K562 (cell line): ENCODE data around the gene RABGAP1L. TPM values are rescaled to one million over a fixed set of nuclear protein-coding genes. Genes with fewer than 3 reads are reported as not detected.

Experiments used
- ATAC-seq: fragments of 200-7000 bp; cut with Tn5 transposase; 3 replicates; pipeline ENCODE4 v1.9.1; 2020; ENCODE audit warnings: moderate library complexity
- BruUV-seq: library from RNA; stranded (reverse); fragments of 400-500 nt; replicated peaks from 2 replicates; lab custom pipeline; 2021; lab: Mats Ljungman, UMichigan
- CTCF ChIA-PET: fragments of 300-600 bp; formaldehyde crosslinking; extraction: SDS; loops from one replicate; lab custom pipeline; 2021; ENCODE audit warnings: low intra/inter-chr PET ratio; lab: Yijun Ruan, JAX
- POLR2A ChIA-PET: fragments of 300-600, 350-650 bp; sonication (Branson Sonifier 250); formaldehyde crosslinking; extraction: SDS; loops from one replicate; lab custom pipeline; 2021; ENCODE audit warnings: antibody characterized with exemption, inconsistent platforms; lab: Yijun Ruan, JAX
- DNase-seq, 4 experiments: peaks; one replicate each; pipeline versions ENCODE4 v3.0.0 to v3.0.0-alpha.2; 2011 to 2018; ENCODE audit warnings: low spot score in 3 of 4, mixed read lengths in 3 of 4; ENCODE audit errors: extremely low read depth in 1 of 4
- FAIRE-seq: peaks from 2 replicates; lab custom pipeline; 2011; peaks lifted over from hg19 to GRCh38; lab: Jason Lieb, UNC
- H2AFZ ChIP-seq: 2 replicates; pipeline ENCODE4 v1.6.0; 2011; ENCODE audit warnings: low read depth, low read length, control low read depth, inconsistent platforms
- H3K27ac ChIP-seq: fragments of 200-600 bp; 3 replicates; pipeline ENCODE4 v1.8.0; 2011; ENCODE audit warnings: low read depth, mild to moderate bottlenecking, control low read depth, inconsistent platforms, low read length, moderate library complexity, mixed read lengths; ENCODE audit errors: extremely low read depth
- H3K27me3 ChIP-seq, 2 experiments: fragments of 300-600 bp in 1 of 2; 2 replicates in 1 of 2; 3 replicates in 1 of 2; pipeline versions ENCODE4 v1.6.0 to v1.8.0; 2011; ENCODE audit warnings: inconsistent platforms in 2 of 2, low read length in 2 of 2, mild to moderate bottlenecking in 1 of 2, mixed read lengths in 1 of 2, moderate library complexity in 1 of 2; ENCODE audit not compliant: control insufficient read depth in 2 of 2, insufficient read depth in 2 of 2
- H3K36me3 ChIP-seq: fragments of 300-600 bp; 3 replicates; pipeline ENCODE4 v1.8.0; 2011; ENCODE audit warnings: mild to moderate bottlenecking, low read length, inconsistent platforms; ENCODE audit not compliant: control insufficient read depth, insufficient read depth
- H3K4me1 ChIP-seq, 2 experiments: fragments of 200-600 bp in 1 of 2; replicated peaks in 1 of 2; 2 replicates in 1 of 2; 3 replicates in 1 of 2; pipeline versions ENCODE4 v1.5.1 to v1.8.0; 2011; ENCODE audit warnings: inconsistent platforms in 2 of 2, low read length in 2 of 2, mild to moderate bottlenecking in 1 of 2, mixed read lengths in 1 of 2, moderate library complexity in 1 of 2; ENCODE audit not compliant: control insufficient read depth in 2 of 2, insufficient read depth in 2 of 2
- H3K4me2 ChIP-seq: 2 replicates; pipeline ENCODE4 v1.6.1; 2011; ENCODE audit warnings: low read length, control low read depth, inconsistent platforms, mixed read lengths; ENCODE audit not compliant: insufficient read depth
- H3K4me3 ChIP-seq: fragments of 200-600 bp; sonication (generic), shearing (Covaris generic); 2 replicates; pipeline ENCODE4 v1.5.1; 2016; ENCODE audit warnings: control low read depth, inconsistent platforms
- H3K79me2 ChIP-seq: fragments of 200-600 bp; 3 replicates; pipeline ENCODE4 v1.8.0; 2011; ENCODE audit warnings: low read length, inconsistent platforms; ENCODE audit not compliant: control insufficient read depth, insufficient read depth
- H3K9ac ChIP-seq, 2 experiments: 2 replicates each; pipeline versions ENCODE4 v1.6.0 to v1.6.1; 2011; ENCODE audit warnings: low read depth in 2 of 2, low read length in 2 of 2, control low read depth in 1 of 2, inconsistent platforms in 1 of 2, mild to moderate bottlenecking in 1 of 2, mixed read lengths in 1 of 2; ENCODE audit not compliant: insufficient read depth in 1 of 2
- H3K9me1 ChIP-seq: one replicate; pipeline ENCODE4 v1.6.0; 2011; ENCODE audit warnings: inconsistent platforms, mild to moderate bottlenecking, low read length, moderate library complexity; ENCODE audit not compliant: control insufficient read depth, insufficient read depth
- H3K9me3 ChIP-seq: replicated peaks from 2 replicates; pipeline ENCODE4 v1.5.1; 2011; ENCODE audit warnings: low read depth, low read length, inconsistent platforms; ENCODE audit not compliant: control insufficient read depth, insufficient read depth
- H4K20me1 ChIP-seq: replicated peaks from 2 replicates; pipeline ENCODE4 v1.6.1; 2011; ENCODE audit warnings: low read length, inconsistent platforms, mixed read lengths; ENCODE audit not compliant: control insufficient read depth, insufficient read depth
- FOXM1 ChIP-seq, 2 experiments: fragments of 450-650 bp in 1 of 2; sonication (generic) in 1 of 2; formaldehyde crosslinking in 1 of 2; IDR thresholded peaks; 2 replicates each; pipeline versions ENCODE4 v1.6.1 to v1.9.0; 2017 to 2022; ENCODE audit warnings: low read depth in 2 of 2, mild to moderate bottlenecking in 2 of 2, missing genetic modification reagents in 1 of 2, moderate library complexity in 1 of 2
- NFIC ChIP-seq: fragments of 450-650 bp; IDR thresholded peaks from 2 replicates; pipeline ENCODE4 v1.6.1; 2017; ENCODE audit warnings: mild to moderate bottlenecking, inconsistent platforms
- PCBP2 ChIP-seq: fragments of 200-400 bp; formaldehyde crosslinking; IDR thresholded peaks from 2 replicates; pipeline ENCODE4 v1.6.1; 2018; ENCODE audit warnings: low read length, low read depth, mild to moderate bottlenecking, moderate library complexity; ENCODE audit not compliant: poor library complexity, severe bottlenecking
- SETDB1 ChIP-seq: IDR thresholded peaks from one replicate; pipeline ENCODE4 v1.6.1; 2012; ENCODE audit warnings: low read length, control low read depth, inconsistent platforms
- ZNF263 ChIP-seq: sonication (generic); formaldehyde crosslinking; IDR thresholded peaks from 2 replicates; pipeline ENCODE4 v1.8.0; 2022; ENCODE audit warnings: mild to moderate bottlenecking, missing genetic modification reagents, borderline replicate concordance
- ZNF561 ChIP-seq: fragments of 450-650 bp; formaldehyde crosslinking; conservative IDR thresholded peaks from 2 replicates; pipeline ENCODE4 v1.4.0; 2020; ENCODE audit warnings: mild to moderate bottlenecking, moderate library complexity
- WGBS: fragments of 100-300 bp; shearing (Covaris generic); methylation state at CpG from one replicate; pipeline ENCODE4 v1.1.6; 2016; ENCODE audit warnings: low coverage, mixed read lengths; ENCODE audit not compliant: insufficient coverage; ENCODE audit errors: missing lambda C conversion rate; 5-methylcytosine and 5-hydroxymethylcytosine counted together
- in situ Hi-C: fragments of 300-500 bp; cut with MboI; formaldehyde crosslinking; loops from 4 replicates; pipeline ENCODE4 v1.15.0; 2018; ENCODE audit warnings: inconsistent platforms, mixed read lengths
- intact Hi-C: fragments of 100-400 bp; cut with micrococcal nuclease; formaldehyde crosslinking; loops from 2 replicates; pipeline ENCODE4 v1.14.2; 2022
- polyA plus RNA-seq, 8 experiments: library from polyadenylated mRNA; depleted of rRNA in 4 of 8; stranded (reverse) in 5 of 8; unstranded in 3 of 8; fragments of >200 nt; fragmentation: Nextera tagmentation in 2 of 8; fragmentation: Illumina TruSeq in 1 of 8; extraction: Ambion mirVana in 2 of 8; extraction: Trizol in 1 of 8; gene quantifications; 2 replicates each; pipeline versions ENCODE4 v1.2.1 to v1.2.3, GENCODE V29; 2011 to 2014; ENCODE audit warnings: inconsistent platforms in 1 of 8, missing spikeins in 1 of 8
- total RNA-seq, 7 experiments: library from RNA; depleted of rRNA in 6 of 7; stranded (reverse); fragments of >200 nt in 6 of 7; fragmentation: Illumina TruSeq in 2 of 7; extraction: Trizol in 2 of 7; gene quantifications; 2 replicates each; pipeline versions ENCODE4 v1.2.1 to v1.2.3, GENCODE V29; 2011 to 2021; ENCODE audit warnings: low replicate concordance in 1 of 7
- TF ChIP-seq, protein P1 (sequence below): IDR thresholded peaks from 2 replicates; pipeline ENCODE4 v1.6.1; 2011; ENCODE audit warnings: borderline replicate concordance, low read depth, mild to moderate bottlenecking, moderate library complexity, low read length; ENCODE audit not compliant: insufficient read depth, poor library complexity, severe bottlenecking
- TF ChIP-seq, protein P2 (sequence below): sonication (generic); formaldehyde crosslinking; IDR thresholded peaks from 2 replicates; pipeline ENCODE4 v1.8.0; 2022; ENCODE audit warnings: missing genetic modification reagents, mild to moderate bottlenecking, borderline replicate concordance
- TF ChIP-seq, protein P3 (sequence below), 3 experiments: fragments of 200-800 bp in 1 of 3; fragments of 250-450 bp in 1 of 3; fragments of 450-650 bp in 1 of 3; sonication (Bioruptor Pico) in 1 of 3; sonication (Bioruptor generic) in 1 of 3; formaldehyde crosslinking in 1 of 3; IDR thresholded peaks; 2 replicates each; pipeline versions ENCODE4 v1.6.1 to v1.8.0; 2016 to 2022; ENCODE audit warnings: mild to moderate bottlenecking in 2 of 3, missing genetic modification characterization in 2 of 3, missing compliant biosample characterization in 1 of 3, moderate library complexity in 1 of 3

RABGAP1L gene
- total and polyA plus RNA-seq, 9 of the 15 experiments (the other 6 are each of a cell fraction or from before 2014, with no cell fraction given), result 16.5 to 44.9 (median 26.7) TPM

DNA sequence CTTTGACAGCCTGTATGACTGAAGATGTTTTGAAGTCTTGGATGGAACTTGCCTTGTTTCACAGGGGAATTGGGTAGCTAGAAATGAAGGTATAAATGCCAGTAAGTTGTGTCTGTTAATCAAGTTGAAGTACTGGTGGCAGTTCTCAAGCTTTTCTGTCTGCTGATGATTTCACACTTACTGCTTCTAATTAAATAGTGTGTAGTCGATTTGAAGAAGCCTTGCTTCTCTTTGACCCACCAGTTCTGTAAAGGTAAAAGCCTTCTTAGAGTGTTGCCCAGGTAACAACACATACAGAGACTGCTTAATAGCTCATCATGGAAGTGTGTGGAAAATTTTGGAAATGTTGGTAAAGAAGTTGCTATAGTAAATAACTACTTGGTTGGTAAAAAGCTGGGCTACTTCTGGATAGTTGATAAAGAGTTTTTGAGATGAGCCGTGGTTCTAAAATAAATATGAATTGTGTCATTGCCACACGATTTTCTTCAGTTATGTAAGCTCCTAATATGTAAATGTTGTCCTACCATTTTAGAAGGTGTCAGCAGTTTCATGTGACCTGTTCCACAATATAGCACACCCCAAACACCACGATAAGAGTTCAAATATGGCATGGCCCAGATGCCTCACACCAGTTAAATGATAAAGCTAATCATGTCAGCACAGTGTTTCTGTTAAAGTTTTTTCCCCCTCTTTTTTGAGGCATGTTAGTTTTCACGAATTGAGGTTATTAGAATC, 7.4 kb downstream of the RABGAP1L start:
- FAIRE-seq (peak; percentile 67), ATAC-seq (peak; percentile 75), DNase-seq (peak; percentile 62 to 90 (median 76))
- Histone ChIP-seq H3K4me1 (peaks cover 23 to 52% of the 10 kb centered on the region in 2 experiments), H2AFZ (peak overlapping the region; percentile 53), H3K27ac (peak overlapping the region; percentile 66), H3K36me3 (peaks cover 19% of the 10 kb centered on the region; the same call in 2 of the 3 replicates), H3K27me3 (no peaks in the 10 kb centered on the region), H4K20me1 (no peaks in the 10 kb centered on the region), H3K4me3 (no peak overlapping the region), H3K4me2 (peak overlapping the region; percentile 59), H3K9ac (peak overlapping the region in 1 of 2 experiments; percentile 49; a peak in 2 of 4 replicates), H3K79me2 (peaks cover 94% of the 10 kb centered on the region), H3K9me1 (no peaks in the 10 kb centered on the region), H3K9me3 (no peaks in the 10 kb centered on the region)
- CTCF ChIA-PET, result no interaction called here
- in situ Hi-C loops (no loop called here), intact Hi-C loops (no loop called here)
- POLR2A ChIA-PET, result interaction anchor here (0.5 to 2.0 kb wide), 13 partner anchors 9 to 298 kb away, joined by 3 to 9 read pairs (median 4); partner anchors contain the start of genes GAS5 and ZBTB37
- WGBS, result 2% methylated on average over 5 of the region's 5 CpGs
- BruUV-seq, result no TSS peak
- TF ChIP-seq, protein P1, sequence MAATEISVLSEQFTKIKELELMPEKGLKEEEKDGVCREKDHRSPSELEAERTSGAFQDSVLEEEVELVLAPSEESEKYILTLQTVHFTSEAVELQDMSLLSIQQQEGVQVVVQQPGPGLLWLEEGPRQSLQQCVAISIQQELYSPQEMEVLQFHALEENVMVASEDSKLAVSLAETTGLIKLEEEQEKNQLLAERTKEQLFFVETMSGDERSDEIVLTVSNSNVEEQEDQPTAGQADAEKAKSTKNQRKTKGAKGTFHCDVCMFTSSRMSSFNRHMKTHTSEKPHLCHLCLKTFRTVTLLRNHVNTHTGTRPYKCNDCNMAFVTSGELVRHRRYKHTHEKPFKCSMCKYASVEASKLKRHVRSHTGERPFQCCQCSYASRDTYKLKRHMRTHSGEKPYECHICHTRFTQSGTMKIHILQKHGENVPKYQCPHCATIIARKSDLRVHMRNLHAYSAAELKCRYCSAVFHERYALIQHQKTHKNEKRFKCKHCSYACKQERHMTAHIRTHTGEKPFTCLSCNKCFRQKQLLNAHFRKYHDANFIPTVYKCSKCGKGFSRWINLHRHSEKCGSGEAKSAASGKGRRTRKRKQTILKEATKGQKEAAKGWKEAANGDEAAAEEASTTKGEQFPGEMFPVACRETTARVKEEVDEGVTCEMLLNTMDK, result no peak
- TF ChIP-seq, protein P2, sequence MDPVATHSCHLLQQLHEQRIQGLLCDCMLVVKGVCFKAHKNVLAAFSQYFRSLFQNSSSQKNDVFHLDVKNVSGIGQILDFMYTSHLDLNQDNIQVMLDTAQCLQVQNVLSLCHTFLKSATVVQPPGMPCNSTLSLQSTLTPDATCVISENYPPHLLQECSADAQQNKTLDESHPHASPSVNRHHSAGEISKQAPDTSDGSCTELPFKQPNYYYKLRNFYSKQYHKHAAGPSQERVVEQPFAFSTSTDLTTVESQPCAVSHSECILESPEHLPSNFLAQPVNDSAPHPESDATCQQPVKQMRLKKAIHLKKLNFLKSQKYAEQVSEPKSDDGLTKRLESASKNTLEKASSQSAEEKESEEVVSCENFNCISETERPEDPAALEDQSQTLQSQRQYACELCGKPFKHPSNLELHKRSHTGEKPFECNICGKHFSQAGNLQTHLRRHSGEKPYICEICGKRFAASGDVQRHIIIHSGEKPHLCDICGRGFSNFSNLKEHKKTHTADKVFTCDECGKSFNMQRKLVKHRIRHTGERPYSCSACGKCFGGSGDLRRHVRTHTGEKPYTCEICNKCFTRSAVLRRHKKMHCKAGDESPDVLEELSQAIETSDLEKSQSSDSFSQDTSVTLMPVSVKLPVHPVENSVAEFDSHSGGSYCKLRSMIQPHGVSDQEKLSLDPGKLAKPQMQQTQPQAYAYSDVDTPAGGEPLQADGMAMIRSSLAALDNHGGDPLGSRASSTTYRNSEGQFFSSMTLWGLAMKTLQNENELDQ, result no peak
- peak; percentile 94 for TF ChIP-seq FOXM1 (IDR thresholded peaks at IDR 0.05; ENCODE audit: low read depth)
- TF ChIP-seq FOXM1 (CRISPR knock-in tag; IDR thresholded peaks at IDR 0.05; ENCODE audit: low read depth), result no peak
- TF ChIP-seq PCBP2, result no peak
- TF ChIP-seq ZNF561, result no peak; the same call in 1 of the 2 replicates
- TF ChIP-seq, protein P3, sequence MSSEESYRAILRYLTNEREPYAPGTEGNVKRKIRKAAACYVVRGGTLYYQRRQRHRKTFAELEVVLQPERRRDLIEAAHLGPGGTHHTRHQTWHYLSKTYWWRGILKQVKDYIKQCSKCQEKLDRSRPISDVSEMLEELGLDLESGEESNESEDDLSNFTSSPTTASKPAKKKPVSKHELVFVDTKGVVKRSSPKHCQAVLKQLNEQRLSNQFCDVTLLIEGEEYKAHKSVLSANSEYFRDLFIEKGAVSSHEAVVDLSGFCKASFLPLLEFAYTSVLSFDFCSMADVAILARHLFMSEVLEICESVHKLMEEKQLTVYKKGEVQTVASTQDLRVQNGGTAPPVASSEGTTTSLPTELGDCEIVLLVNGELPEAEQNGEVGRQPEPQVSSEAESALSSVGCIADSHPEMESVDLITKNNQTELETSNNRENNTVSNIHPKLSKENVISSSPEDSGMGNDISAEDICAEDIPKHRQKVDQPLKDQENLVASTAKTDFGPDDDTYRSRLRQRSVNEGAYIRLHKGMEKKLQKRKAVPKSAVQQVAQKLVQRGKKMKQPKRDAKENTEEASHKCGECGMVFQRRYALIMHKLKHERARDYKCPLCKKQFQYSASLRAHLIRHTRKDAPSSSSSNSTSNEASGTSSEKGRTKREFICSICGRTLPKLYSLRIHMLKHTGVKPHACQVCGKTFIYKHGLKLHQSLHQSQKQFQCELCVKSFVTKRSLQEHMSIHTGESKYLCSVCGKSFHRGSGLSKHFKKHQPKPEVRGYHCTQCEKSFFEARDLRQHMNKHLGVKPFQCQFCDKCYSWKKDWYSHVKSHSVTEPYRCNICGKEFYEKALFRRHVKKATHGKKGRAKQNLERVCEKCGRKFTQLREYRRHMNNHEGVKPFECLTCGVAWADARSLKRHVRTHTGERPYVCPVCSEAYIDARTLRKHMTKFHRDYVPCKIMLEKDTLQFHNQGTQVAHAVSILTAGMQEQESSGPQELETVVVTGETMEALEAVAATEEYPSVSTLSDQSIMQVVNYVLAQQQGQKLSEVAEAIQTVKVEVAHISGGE (CRISPR knock-in tag; IDR thresholded peaks at IDR 0.05), result 0 out of 6 replicates have a peak, but pooled peaks of 1 of the 3 experiments have one; percentile 41
- peak; percentile 78 for TF ChIP-seq NFIC
- TF ChIP-seq SETDB1, result no peak
- no peak for TF ChIP-seq ZNF263 (CRISPR knock-in tag)
